Fibroblast of the aortic adventitia (primary cell): ENCODE data around the gene SLX4IP. TPM values are rescaled to one million over a fixed set of nuclear protein-coding genes. Genes with fewer than 3 reads are reported as not detected.

ENCODE experiments used
- DNase-seq: peaks from one replicate; pipeline ENCODE4 v3.0.0-alpha.2; 2010; ENCODE audit warnings: low read depth
- H3K4me3 ChIP-seq: 2 replicates; pipeline ENCODE4 v1.5.1; 2011; ENCODE audit warnings: low read depth, mild to moderate bottlenecking, control low read depth, low read length, moderate library complexity
- CTCF ChIP-seq: IDR thresholded peaks from 2 replicates; pipeline ENCODE4 v1.5.1; 2011; ENCODE audit warnings: mild to moderate bottlenecking, low read length, control low read depth, inconsistent platforms; ENCODE audit not compliant: insufficient read depth
- total RNA-seq: library from RNA; depleted of rRNA; stranded (reverse); fragments of >200 nt; gene quantifications from 2 replicates; pipeline ENCODE4 v1.2.3, GENCODE V29; 2012; ENCODE audit warnings: low replicate concordance

Gene SLX4IP
- total RNA-seq, 1 donor: 7.0 TPM

- no peak for TF ChIP-seq CTCF
- DNase-seq: peak; percentile 53
- no peak overlapping the region for H3K4me3 ChIP-seq
Observed at GRCh38 chr20:10492065-10492464, 57.0 kb downstream of the SLX4IP start.

DNA sequence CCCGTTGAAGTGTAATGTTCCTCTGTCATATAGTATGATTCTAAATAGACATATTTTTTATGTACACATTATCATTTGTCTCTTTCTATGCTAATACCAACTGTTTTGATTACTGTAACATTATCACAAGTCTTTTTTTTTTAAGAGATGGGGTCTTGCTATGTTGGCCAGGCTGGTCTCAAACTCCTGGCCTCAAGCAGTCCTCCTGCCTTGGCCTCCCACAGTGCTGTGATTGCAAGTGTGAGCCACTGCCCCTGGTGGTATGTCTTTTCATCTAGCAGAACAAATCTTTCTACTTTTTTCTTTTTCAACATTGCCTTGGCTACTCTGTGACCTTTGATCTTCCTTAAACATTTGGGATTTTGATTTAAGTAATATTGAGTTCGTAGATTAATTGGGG is 57.7 kb downstream of the SLX4IP start:
- no peak for TF ChIP-seq CTCF
- H3K4me3 ChIP-seq: no peak overlapping the region
- no peak for DNase-seq

DNA sequence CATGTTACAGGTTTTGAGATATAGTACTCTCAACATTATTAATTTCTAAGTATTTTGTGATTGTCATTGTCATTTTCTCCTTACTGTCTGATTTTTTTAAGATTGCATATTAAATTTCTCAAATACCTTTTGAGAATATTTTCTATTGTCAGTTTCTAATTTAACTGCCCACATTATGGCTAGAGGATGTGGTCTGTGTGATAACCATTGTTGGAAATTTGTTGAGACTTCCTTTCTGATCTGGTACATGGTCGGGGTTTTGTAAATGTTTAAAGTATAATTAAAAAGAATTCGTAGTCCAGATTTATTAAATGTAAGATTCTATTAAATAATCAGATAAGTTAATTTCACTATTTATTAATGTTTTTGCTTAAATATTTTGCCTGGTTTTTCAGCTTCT is 60.1 kb downstream of the SLX4IP start:
- DNase-seq: no peak
- no peak for TF ChIP-seq CTCF
- no peak overlapping the region for H3K4me3 ChIP-seq

DNA sequence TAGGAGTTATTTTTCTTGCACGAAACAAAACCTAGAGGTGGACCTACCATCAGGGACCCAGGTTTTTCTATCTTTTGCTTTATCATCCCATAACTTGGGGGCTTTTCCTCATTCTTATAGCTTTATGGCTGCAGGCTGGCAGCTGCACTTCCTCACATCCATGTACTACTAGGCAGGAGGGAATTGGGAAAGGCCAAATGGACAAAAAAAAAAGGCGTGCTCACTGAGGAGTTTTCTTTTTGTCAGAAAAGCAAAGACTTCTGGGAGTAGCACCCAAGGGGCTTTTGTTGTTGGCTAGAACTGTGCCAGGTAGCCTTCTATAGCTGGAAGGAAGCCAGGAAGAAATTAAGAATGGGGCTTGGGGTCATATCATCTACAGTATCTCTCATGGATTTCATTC is 61.4 kb downstream of the SLX4IP start:
- no peak for DNase-seq
- TF ChIP-seq CTCF: no peak

DNA sequence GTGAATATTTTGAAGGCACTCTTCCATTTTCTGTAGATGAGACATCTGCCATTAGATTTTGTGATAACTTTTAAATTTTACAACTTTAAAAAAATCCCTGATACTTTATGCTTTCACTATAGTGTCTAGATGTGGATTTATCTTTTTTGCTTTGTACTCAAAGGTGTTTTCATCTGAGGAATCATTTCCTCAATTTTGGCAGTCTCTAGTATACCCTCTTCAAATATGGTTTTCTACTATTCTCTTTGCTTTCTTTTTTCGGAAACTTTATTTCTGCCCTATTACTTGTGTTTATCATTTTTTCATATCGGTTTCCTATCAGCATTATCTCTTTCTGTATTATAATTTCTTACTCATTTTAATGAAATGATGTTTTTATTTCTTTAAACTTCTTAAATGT is 62.2 kb downstream of the SLX4IP start:
- no peak for TF ChIP-seq CTCF
- no peak for DNase-seq
- H3K4me3 ChIP-seq: no peak overlapping the region

More for the DNA sequence above, 61.4 kb downstream of the SLX4IP start:
- H3K4me3 ChIP-seq: no peak overlapping the region

DNA sequence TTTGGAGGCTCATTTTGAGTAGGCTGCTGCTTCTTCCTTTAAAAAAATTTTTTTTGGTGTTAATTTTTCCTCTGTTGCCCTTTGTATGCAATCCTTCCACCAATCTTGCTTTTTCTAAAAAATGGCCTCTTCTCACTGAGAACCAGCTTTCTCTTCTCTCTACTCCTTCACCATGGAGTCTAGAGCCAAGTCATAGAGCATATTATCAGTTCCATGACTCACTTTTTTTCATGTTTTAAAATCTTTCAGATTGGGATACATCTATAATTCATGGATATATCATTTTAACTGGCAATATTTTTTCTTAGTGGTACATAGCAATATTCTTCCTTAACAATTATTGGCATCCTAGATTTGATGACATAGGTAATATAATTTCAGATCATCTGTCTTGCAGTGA is 62.7 kb downstream of the SLX4IP start:
- DNase-seq: no peak
- H3K4me3 ChIP-seq: no peak overlapping the region
- no peak for TF ChIP-seq CTCF

- no peak for TF ChIP-seq CTCF
- no peak overlapping the region for H3K4me3 ChIP-seq
- DNase-seq: no peak
Observed at GRCh38 chr20:10498200-10498599, 63.1 kb downstream of the SLX4IP start.
